GM12878 (cell line): ENCODE data around the gene ERC2. TPM values are rescaled to one million over a fixed set of nuclear protein-coding genes. Genes with fewer than 3 reads are reported as not detected.

ENCODE experiments used
- ATAC-seq: fragments of 200-7000 bp; cut with Tn5 transposase; 3 replicates; pipeline ENCODE4 v1.9.1; 2020; ENCODE audit warnings: mild to moderate bottlenecking, moderate library complexity
- BruUV-seq: library from RNA; stranded (reverse); fragments of 400-500 nt; replicated peaks from 2 replicates; lab custom pipeline; 2021; lab: Mats Ljungman, UMichigan
- CTCF ChIA-PET: fragments of 300-600 bp; sonication (Branson Sonifier 250); formaldehyde crosslinking; extraction: SDS; loops from one replicate; lab custom pipeline; 2021; ENCODE audit warnings: inconsistent platforms; lab: Yijun Ruan, JAX
- POLR2A ChIA-PET: fragments of 350-600 bp; formaldehyde crosslinking; extraction: SDS; loops from one replicate; lab custom pipeline; 2021; ENCODE audit warnings: inconsistent platforms; lab: Charles Lee
- RAD21 ChIA-PET: fragments of 300-600 bp; sonication (Branson Sonifier 250); formaldehyde crosslinking; loops from one replicate; lab custom pipeline; 2023; ENCODE audit warnings: antibody characterized with exemption; ENCODE audit not compliant: unreplicated experiment; lab: Charles Lee
- SMC1A ChIA-PET: fragments of 300-600 bp; sonication (Branson Sonifier 250); formaldehyde crosslinking; loops from one replicate; lab custom pipeline; 2023; ENCODE audit not compliant: unreplicated experiment, uncharacterized antibody; lab: Charles Lee
- DNase-seq: peaks from one replicate; pipeline ENCODE4 v3.0.0-alpha.2; 2011; ENCODE audit warnings: low read depth, low spot score
- FAIRE-seq: peaks from 3 replicates; lab custom pipeline; 2011; peaks lifted over from hg19 to GRCh38; lab: Jason Lieb, UNC
- H2AFZ ChIP-seq: 2 replicates; pipeline ENCODE4 v1.6.0; 2011; ENCODE audit warnings: low read depth, low read length, control low read depth; ENCODE audit not compliant: control insufficient read depth
- H3K27ac ChIP-seq: 2 replicates; pipeline ENCODE4 v1.5.1; 2011; ENCODE audit warnings: control low read depth; ENCODE audit not compliant: control insufficient read depth, insufficient read depth
- H3K27me3 ChIP-seq, 2 experiments: replicated peaks in 1 of 2; 2 replicates each; pipeline versions ENCODE4 v1.6.0 to v1.6.1; 2011; ENCODE audit warnings: low read length in 1 of 2; ENCODE audit not compliant: control insufficient read depth in 2 of 2, insufficient read depth in 2 of 2
- H3K36me3 ChIP-seq, 2 experiments: 2 replicates each; pipeline ENCODE4 v1.5.1; 2011; ENCODE audit warnings: low read length in 1 of 2; ENCODE audit not compliant: control insufficient read depth in 2 of 2, insufficient read depth in 2 of 2
- H3K4me1 ChIP-seq: 2 replicates; pipeline ENCODE4 v1.6.1; 2011; ENCODE audit warnings: mild to moderate bottlenecking, low read length, moderate library complexity, mixed read lengths; ENCODE audit not compliant: control insufficient read depth, insufficient read depth
- H3K4me2 ChIP-seq: 2 replicates; pipeline ENCODE4 v1.6.0; 2011; ENCODE audit warnings: control low read depth; ENCODE audit not compliant: control insufficient read depth, insufficient read depth
- H3K4me3 ChIP-seq: fragments of 200-600 bp; sonication (generic); 2 replicates; pipeline ENCODE4 v1.5.1; 2016
- H3K79me2 ChIP-seq: 2 replicates; pipeline ENCODE4 v1.6.0; 2011; ENCODE audit warnings: low read length; ENCODE audit not compliant: control insufficient read depth, insufficient read depth
- H3K9ac ChIP-seq: 2 replicates; pipeline ENCODE4 v1.8.0; 2011; ENCODE audit warnings: low read length, control low read depth, mixed read lengths; ENCODE audit not compliant: control insufficient read depth, insufficient read depth
- H3K9me3 ChIP-seq: replicated peaks from 3 replicates; pipeline ENCODE4 v1.5.1; 2011; ENCODE audit warnings: mild to moderate bottlenecking, low read length; ENCODE audit not compliant: control insufficient read depth, insufficient read depth
- H4K20me1 ChIP-seq: 2 replicates; pipeline ENCODE4 v1.6.0; 2011; ENCODE audit not compliant: control insufficient read depth, insufficient read depth
- ASH2L ChIP-seq: fragments of 300-600, 200-600 bp; sonication (generic); IDR thresholded peaks from 2 replicates; pipeline ENCODE4 v1.6.1; 2017; ENCODE audit warnings: low read depth, mild to moderate bottlenecking, borderline replicate concordance
- BCL11A ChIP-seq: IDR thresholded peaks from 2 replicates; pipeline ENCODE4 v1.6.1; 2011; ENCODE audit warnings: low read depth, low read length
- EED ChIP-seq: sonication (generic); IDR thresholded peaks from 2 replicates; pipeline ENCODE4 v1.6.1; 2016; ENCODE audit warnings: antibody characterized with exemption, low read depth
- IRF4 ChIP-seq: IDR thresholded peaks from 2 replicates; pipeline ENCODE4 v1.6.1; 2011; ENCODE audit warnings: low read depth, low read length
- LARP7 ChIP-seq: fragments of 450-650 bp; IDR thresholded peaks from 2 replicates; pipeline ENCODE4 v1.6.1; 2017; ENCODE audit warnings: mild to moderate bottlenecking
- NBN ChIP-seq: fragments of 450-650 bp; IDR thresholded peaks from 2 replicates; pipeline ENCODE4 v1.6.1; 2016
- NFXL1 ChIP-seq: fragments of 450-650 bp; IDR thresholded peaks from 2 replicates; pipeline ENCODE4 v1.6.1; 2017; ENCODE audit warnings: antibody characterized with exemption, mild to moderate bottlenecking, borderline replicate concordance
- PBX3 ChIP-seq: IDR thresholded peaks from 2 replicates; pipeline ENCODE4 v1.6.1; 2011; ENCODE audit warnings: mild to moderate bottlenecking, low read depth, low read length, moderate library complexity; ENCODE audit not compliant: insufficient replicate concordance
- POLR2A ChIP-seq: IDR thresholded peaks from 2 replicates; pipeline ENCODE4 v1.6.1; 2011; ENCODE audit warnings: low read depth, mild to moderate bottlenecking, low read length
- RCOR1 ChIP-seq: conservative IDR thresholded peaks from 2 replicates; pipeline ENCODE4 v1.6.1; 2012; ENCODE audit warnings: low read depth, low read length, improper control_type of control experiment
- SIN3A ChIP-seq: IDR thresholded peaks from 2 replicates; pipeline ENCODE4 v1.6.1; 2012; ENCODE audit warnings: low read depth, low read length, improper control_type of control experiment
- SMAD1 ChIP-seq: fragments of 450-650 bp; IDR thresholded peaks from 2 replicates; pipeline ENCODE4 v1.6.1; 2018; ENCODE audit warnings: mild to moderate bottlenecking, low read depth; ENCODE audit not compliant: partially characterized antibody
- SP1 ChIP-seq: IDR thresholded peaks from one replicate; pipeline ENCODE4 v1.6.1; 2011; ENCODE audit warnings: low read depth, low read length
- WGBS: methylation state at CpG from one replicate; pipeline ENCODE4 v1.1.6; 2016; ENCODE audit warnings: low lambda C conversion rate; ENCODE audit not compliant: insufficient replicate concordance, insufficient coverage; ENCODE audit errors: missing lambda C conversion rate; 5-methylcytosine and 5-hydroxymethylcytosine counted together
- in situ Hi-C: fragments of 300-500 bp; cut with MboI; formaldehyde crosslinking; loops from 9 replicates; pipeline ENCODE4 v1.14.3; 2018; ENCODE audit warnings: mixed read lengths
- intact Hi-C: fragments of 100-400 bp; cut with micrococcal nuclease; formaldehyde crosslinking; loops from one replicate; pipeline ENCODE4 v1.14.2; 2022; ENCODE audit not compliant: unreplicated experiment
- polyA plus RNA-seq, 11 experiments: library from polyadenylated mRNA; depleted of rRNA in 4 of 11; unstranded in 6 of 11; stranded (reverse) in 5 of 11; fragments of >200 nt; fragmentation: Nextera tagmentation in 4 of 11; fragmentation: Illumina TruSeq in 1 of 11; extraction: Ambion mirVana in 4 of 11; extraction: Trizol in 1 of 11; gene quantifications; 1 replicate in 1 of 11; 2 replicates in 10 of 11; pipeline versions ENCODE4 v1.2.1 to v1.2.3, GENCODE V29; 2011 to 2016; ENCODE audit warnings: inconsistent platforms in 2 of 11, missing spikeins in 2 of 11, low read depth in 1 of 11
- total RNA-seq, 4 experiments: library from RNA; depleted of rRNA in 3 of 4; stranded (reverse); fragments of >200 nt in 3 of 4; fragmentation: Illumina TruSeq in 1 of 4; extraction: Trizol in 1 of 4; gene quantifications; 2 replicates each; pipeline versions ENCODE4 v1.2.1 to v1.2.3, GENCODE V29; 2013 to 2021
- TF ChIP-seq, protein P1 (sequence below): fragments of 450-650 bp; IDR thresholded peaks from 2 replicates; pipeline ENCODE4 v1.6.1; 2017; ENCODE audit warnings: mild to moderate bottlenecking, moderate library complexity
- TF ChIP-seq, protein P2 (sequence below): IDR thresholded peaks from 2 replicates; pipeline ENCODE4 v1.6.1; 2011; ENCODE audit warnings: borderline replicate concordance, low read depth, mild to moderate bottlenecking, moderate library complexity, mixed read lengths, low read length; ENCODE audit not compliant: insufficient read depth; ENCODE audit errors: extremely low read length

Gene ERC2
- total and polyA plus RNA-seq, 10 of the 15 experiments (the other 5 are each of a cell fraction or from before 2014, with no cell fraction given), result 0.06 to 1.4 (median 0.12) TPM; not detected in 3

DNA sequence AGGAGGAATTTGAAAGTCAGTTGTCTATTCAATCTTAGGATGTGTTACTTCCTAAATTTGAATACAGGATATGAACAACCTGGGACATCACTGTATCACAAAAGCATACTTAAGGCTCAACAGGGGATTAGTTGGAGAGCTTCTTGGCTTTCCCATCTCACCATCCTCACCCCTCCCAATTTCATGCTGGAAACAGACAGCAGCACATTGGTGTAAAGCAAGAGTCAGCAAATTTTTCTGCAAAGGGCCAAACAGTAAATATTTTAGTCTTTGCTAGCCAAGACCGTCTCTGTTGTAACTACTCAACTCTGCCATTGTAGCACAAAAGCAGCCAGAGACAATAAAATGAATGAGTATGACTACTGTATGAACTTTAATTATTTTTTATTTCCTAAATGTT is 94.9 kb downstream of the ERC2 start (continued):
- no peak for TF ChIP-seq PBX3
- TF ChIP-seq SMAD1, result no peak
- no peak for TF ChIP-seq SP1
- no peak for TF ChIP-seq LARP7

GRCh38 chr3:56370991-56371775 is 97.1 kb downstream of the ERC2 start:
- POLR2A ChIA-PET, result no interaction called here
- intact Hi-C loops (no loop called here), in situ Hi-C loops (no loop called here)
- Histone ChIP-seq H3K27ac (no peak overlapping the region), H3K4me1 (no peaks in the 10 kb centered on the region), H3K36me3 (no peaks in the 10 kb centered on the region), H4K20me1 (no peaks in the 10 kb centered on the region), H2AFZ (no peak overlapping the region), H3K4me2 (no peak overlapping the region), H3K4me3 (no peak overlapping the region), H3K9me3 (no peaks in the 10 kb centered on the region), H3K9ac (no peak overlapping the region), H3K27me3 (no peaks in the 10 kb centered on the region), H3K79me2 (no peaks in the 10 kb centered on the region)
- SMC1A ChIA-PET, result no interaction called here
- no peak for TF ChIP-seq RCOR1
- TF ChIP-seq, protein P1, sequence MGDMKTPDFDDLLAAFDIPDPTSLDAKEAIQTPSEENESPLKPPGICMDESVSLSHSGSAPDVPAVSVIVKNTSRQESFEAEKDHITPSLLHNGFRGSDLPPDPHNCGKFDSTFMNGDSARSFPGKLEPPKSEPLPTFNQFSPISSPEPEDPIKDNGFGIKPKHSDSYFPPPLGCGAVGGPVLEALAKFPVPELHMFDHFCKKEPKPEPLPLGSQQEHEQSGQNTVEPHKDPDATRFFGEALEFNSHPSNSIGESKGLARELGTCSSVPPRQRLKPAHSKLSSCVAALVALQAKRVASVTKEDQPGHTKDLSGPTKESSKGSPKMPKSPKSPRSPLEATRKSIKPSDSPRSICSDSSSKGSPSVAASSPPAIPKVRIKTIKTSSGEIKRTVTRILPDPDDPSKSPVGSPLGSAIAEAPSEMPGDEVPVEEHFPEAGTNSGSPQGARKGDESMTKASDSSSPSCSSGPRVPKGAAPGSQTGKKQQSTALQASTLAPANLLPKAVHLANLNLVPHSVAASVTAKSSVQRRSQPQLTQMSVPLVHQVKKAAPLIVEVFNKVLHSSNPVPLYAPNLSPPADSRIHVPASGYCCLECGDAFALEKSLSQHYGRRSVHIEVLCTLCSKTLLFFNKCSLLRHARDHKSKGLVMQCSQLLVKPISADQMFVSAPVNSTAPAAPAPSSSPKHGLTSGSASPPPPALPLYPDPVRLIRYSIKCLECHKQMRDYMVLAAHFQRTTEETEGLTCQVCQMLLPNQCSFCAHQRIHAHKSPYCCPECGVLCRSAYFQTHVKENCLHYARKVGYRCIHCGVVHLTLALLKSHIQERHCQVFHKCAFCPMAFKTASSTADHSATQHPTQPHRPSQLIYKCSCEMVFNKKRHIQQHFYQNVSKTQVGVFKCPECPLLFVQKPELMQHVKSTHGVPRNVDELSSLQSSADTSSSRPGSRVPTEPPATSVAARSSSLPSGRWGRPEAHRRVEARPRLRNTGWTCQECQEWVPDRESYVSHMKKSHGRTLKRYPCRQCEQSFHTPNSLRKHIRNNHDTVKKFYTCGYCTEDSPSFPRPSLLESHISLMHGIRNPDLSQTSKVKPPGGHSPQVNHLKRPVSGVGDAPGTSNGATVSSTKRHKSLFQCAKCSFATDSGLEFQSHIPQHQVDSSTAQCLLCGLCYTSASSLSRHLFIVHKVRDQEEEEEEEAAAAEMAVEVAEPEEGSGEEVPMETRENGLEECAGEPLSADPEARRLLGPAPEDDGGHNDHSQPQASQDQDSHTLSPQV, result no peak
- TF ChIP-seq BCL11A, result no peak
- TF ChIP-seq, protein P2, sequence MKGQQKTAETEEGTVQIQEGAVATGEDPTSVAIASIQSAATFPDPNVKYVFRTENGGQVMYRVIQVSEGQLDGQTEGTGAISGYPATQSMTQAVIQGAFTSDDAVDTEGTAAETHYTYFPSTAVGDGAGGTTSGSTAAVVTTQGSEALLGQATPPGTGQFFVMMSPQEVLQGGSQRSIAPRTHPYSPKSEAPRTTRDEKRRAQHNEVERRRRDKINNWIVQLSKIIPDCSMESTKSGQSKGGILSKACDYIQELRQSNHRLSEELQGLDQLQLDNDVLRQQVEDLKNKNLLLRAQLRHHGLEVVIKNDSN, result no peak
- no peak for TF ChIP-seq NBN
- TF ChIP-seq ASH2L, result no peak
- no peak for TF ChIP-seq SIN3A
- no peak for TF ChIP-seq POLR2A
- no peak for TF ChIP-seq IRF4
- no peak for TF ChIP-seq NFXL1
- TF ChIP-seq EED, result no peak
- no peak for ATAC-seq
- RAD21 ChIA-PET, result no interaction called here
- FAIRE-seq, result no peak
- no TSS peak for BruUV-seq
- WGBS, result 43% methylated on average over 3 of the region's 3 CpGs
- CTCF ChIA-PET, result interaction anchor here (1.4 kb wide), 1 partner anchor 32 kb away, joined by 3 read pairs; no protein-coding TSS in a partner anchor
- DNase-seq, result no peak
